CD14-positive monocyte (primary cell): Measurements from ENCODE around the gene FKBP7. TPM values are rescaled to one million over a fixed set of nuclear protein-coding genes. Genes with fewer than 3 reads are reported as not detected.

Experiments
- DNase-seq, 3 donors: peaks; one replicate each; pipeline ENCODE4 v3.0.0-alpha.2; 2011 to 2022
- H2AFZ ChIP-seq: 2 replicates; pipeline ENCODE4 v1.6.0; 2012; ENCODE audit warnings: mild to moderate bottlenecking, low read depth, low read length, inconsistent platforms; ENCODE audit not compliant: insufficient read depth, poor library complexity, severe bottlenecking
- H3K27ac ChIP-seq, 2 donors: 1 replicate in 1 of 2; 2 replicates in 1 of 2; pipeline ENCODE4 v1.5.1; 2012 to 2013; ENCODE audit warnings: low read length in 2 of 2, control low read depth in 1 of 2, inconsistent platforms in 1 of 2, low read depth in 1 of 2, mild to moderate bottlenecking in 1 of 2
- H3K27me3 ChIP-seq, 2 donors: one replicate each; pipeline versions ENCODE4 v1.6.0 to v1.6.1; 2011 to 2013; ENCODE audit warnings: low read length in 2 of 2; ENCODE audit not compliant: control insufficient read depth in 2 of 2, insufficient read depth in 2 of 2
- H3K36me3 ChIP-seq, 2 donors: replicated peaks in 1 of 2; 1 replicate in 1 of 2; 2 replicates in 1 of 2; pipeline versions ENCODE4 v1.5.1 to v1.6.1; 2012 to 2013; ENCODE audit warnings: low read length in 2 of 2, control low read depth in 1 of 2, inconsistent platforms in 1 of 2, mild to moderate bottlenecking in 1 of 2; ENCODE audit not compliant: insufficient read depth in 2 of 2, control insufficient read depth in 1 of 2
- H3K4me1 ChIP-seq, 2 donors: 1 replicate in 1 of 2; 2 replicates in 1 of 2; pipeline versions ENCODE4 v1.5.1 to v1.6.1; 2012 to 2013; ENCODE audit warnings: low read length in 2 of 2, control low read depth in 1 of 2, inconsistent platforms in 1 of 2, mild to moderate bottlenecking in 1 of 2, moderate library complexity in 1 of 2; ENCODE audit not compliant: insufficient read depth in 2 of 2, control insufficient read depth in 1 of 2
- H3K4me2 ChIP-seq: replicated peaks from 2 replicates; pipeline ENCODE3; 2012; ENCODE audit warnings: low read length, moderate library complexity, mild to moderate bottlenecking; ENCODE audit not compliant: poor library complexity, severe bottlenecking; ENCODE audit errors: extremely low read depth
- H3K4me3 ChIP-seq, 3 experiments: fragments of 200-600 bp in 1 of 3; sonication (generic) in 1 of 3; replicated peaks in 1 of 3; 1 replicate in 2 of 3; 2 replicates in 1 of 3; pipeline ENCODE4 v1.5.1; 2011 to 2013; ENCODE audit warnings: low read length in 3 of 3, mild to moderate bottlenecking in 3 of 3, control low read depth in 2 of 3, low read depth in 2 of 3, inconsistent platforms in 1 of 3, moderate library complexity in 1 of 3
- H3K79me2 ChIP-seq: 2 replicates; pipeline ENCODE4 v1.6.0; 2012; ENCODE audit warnings: mild to moderate bottlenecking, control low read depth, inconsistent platforms, low read length, moderate library complexity; ENCODE audit not compliant: insufficient read depth
- H3K9ac ChIP-seq: 2 replicates; pipeline ENCODE4 v1.6.0; 2017; ENCODE audit warnings: low read length, mild to moderate bottlenecking; ENCODE audit not compliant: insufficient read depth, poor library complexity, severe bottlenecking
- H3K9me3 ChIP-seq, 2 donors: replicated peaks in 1 of 2; 1 replicate in 1 of 2; 2 replicates in 1 of 2; pipeline versions ENCODE4 v1.5.1 to v1.6.1; 2012 to 2013; ENCODE audit warnings: low read length in 2 of 2, control low read depth in 1 of 2; ENCODE audit not compliant: control insufficient read depth in 1 of 2, insufficient read depth in 1 of 2
- H4K20me1 ChIP-seq: 2 replicates; pipeline ENCODE4 v1.6.0; 2012; ENCODE audit warnings: mild to moderate bottlenecking, low read length, control low read depth, moderate library complexity; ENCODE audit not compliant: insufficient read depth
- H3K27ac Mint-ChIP-seq, 7 donors: one replicate each; pipeline ENCODE4 v1.8.0; 2020; ENCODE audit warnings: mild to moderate bottlenecking in 7 of 7, mixed read lengths in 7 of 7, moderate library complexity in 6 of 7, inconsistent platforms in 2 of 7
- H3K27me3 Mint-ChIP-seq, 3 donors: one replicate each; pipeline ENCODE4 v1.8.0; 2021 to 2022; ENCODE audit warnings: low read depth in 3 of 3, mild to moderate bottlenecking in 3 of 3, mixed read lengths in 3 of 3, moderate library complexity in 3 of 3, inconsistent platforms in 1 of 3
- H3K36me3 Mint-ChIP-seq, 2 donors: one replicate each; pipeline ENCODE4 v1.8.0; 2020; ENCODE audit warnings: mixed read lengths in 2 of 2, inconsistent platforms in 1 of 2, mild to moderate bottlenecking in 1 of 2
- H3K4me1 Mint-ChIP-seq: one replicate; pipeline ENCODE4 v1.8.0; 2020; ENCODE audit warnings: mild to moderate bottlenecking, mixed read lengths
- H3K4me3 Mint-ChIP-seq, 2 donors: one replicate each; pipeline ENCODE4 v1.8.0; 2020; ENCODE audit warnings: mild to moderate bottlenecking in 2 of 2, mixed read lengths in 2 of 2, moderate library complexity in 1 of 2
- H3K9me3 Mint-ChIP-seq, 7 donors: one replicate each; pipeline ENCODE4 v1.8.0; 2020 to 2022; ENCODE audit warnings: mixed read lengths in 7 of 7, mild to moderate bottlenecking in 6 of 7, moderate library complexity in 6 of 7, inconsistent platforms in 2 of 7
- CTCF ChIP-seq: fragments of 200-600 bp; IDR thresholded peaks from one replicate; pipeline ENCODE4 v1.8.0; 2022; ENCODE audit warnings: antibody characterized with exemption, mild to moderate bottlenecking
- WGBS: methylation state at CpG from one replicate; pipeline ENCODE4 v1.1.5; 2013; ENCODE audit warnings: missing lambda C conversion rate; ENCODE audit not compliant: insufficient coverage; 5-methylcytosine and 5-hydroxymethylcytosine counted together
- intact Hi-C, 2 donors: fragments of 100-400 bp; cut with micrococcal nuclease; formaldehyde crosslinking; loops; one replicate each; pipeline versions ENCODE4 v1.15.0 to v1.15.1; 2023
- polyA plus RNA-seq, 3 donors: library from polyadenylated mRNA; depleted of rRNA in 1 of 3; unstranded in 2 of 3; stranded (reverse) in 1 of 3; fragments of 300-500 nt in 2 of 3; fragments of >200 nt in 1 of 3; fragmentation: Illumina TruSeq in 2 of 3; gene quantifications; 1 replicate in 2 of 3; 2 replicates in 1 of 3; pipeline ENCODE4 v1.2.3, GENCODE V29; 2012 to 2021

Gene FKBP7
- polyA plus RNA-seq, 3 donors, result 0.25 to 1.6 (median 0.57) TPM

GRCh38 chr2:178469219-178469849 lies 9.1 kb downstream of the FKBP7 start:
- Mint-ChIP-seq H3K27me3 (no peaks in the 10 kb centered on the region), H3K27ac (no peak overlapping the region), H3K9me3 (no peaks in the 10 kb centered on the region), H3K36me3 (peaks cover 7 to 9% of the 10 kb centered on the region in 2 donors), H3K4me3 (no peak overlapping the region), H3K4me1 (no peaks in the 10 kb centered on the region)
- no peak for DNase-seq
- H3K9me3 ChIP-seq, result no peaks in the 10 kb centered on the region
- no peaks in the 10 kb centered on the region for H4K20me1 ChIP-seq
- no peak overlapping the region for H3K9ac ChIP-seq
- peaks cover 0 to 4% of the 10 kb centered on the region in 2 donors for H3K36me3 ChIP-seq
- no peaks in the 10 kb centered on the region for H3K79me2 ChIP-seq
- TF ChIP-seq CTCF, result no peak
- 100% methylated on average over 1 of the region's 7 CpGs for WGBS
- H2AFZ ChIP-seq, result no peak overlapping the region
- no peak overlapping the region for H3K27ac ChIP-seq
- no peaks in the 10 kb centered on the region for H3K27me3 ChIP-seq
- no peak overlapping the region for H3K4me2 ChIP-seq
- no peak overlapping the region for H3K4me3 ChIP-seq
- intact Hi-C loops, result no loop called here
- H3K4me1 ChIP-seq, result no peaks in the 10 kb centered on the region

GRCh38 chr2:178457390-178457886 lies 21.0 kb downstream of the FKBP7 start:
- intact Hi-C loops, result no loop called here
- Mint-ChIP-seq H3K27ac (no peak overlapping the region), H3K4me1 (no peaks in the 10 kb centered on the region), H3K4me3 (no peak overlapping the region), H3K27me3 (no peaks in the 10 kb centered on the region), H3K9me3 (peaks cover 0 to 3% (median 0%) of the 10 kb centered on the region in 7 donors), H3K36me3 (no peaks in the 10 kb centered on the region)
- no peaks in the 10 kb centered on the region for H3K4me1 ChIP-seq
- H3K79me2 ChIP-seq, result no peaks in the 10 kb centered on the region
- no peaks in the 10 kb centered on the region for H3K9me3 ChIP-seq
- H2AFZ ChIP-seq, result no peak overlapping the region
- H3K4me2 ChIP-seq, result no peak overlapping the region
- no peak for DNase-seq
- whole genome bisulfite sequencing, result 98% methylated on average over 7 of the region's 11 CpGs
- H3K4me3 ChIP-seq, result no peak overlapping the region
- no peak overlapping the region for H3K9ac ChIP-seq
- no peak for TF ChIP-seq CTCF
- no peaks in the 10 kb centered on the region for H4K20me1 ChIP-seq
- H3K27ac ChIP-seq, result no peak overlapping the region
- H3K27me3 ChIP-seq, result no peaks in the 10 kb centered on the region
- H3K36me3 ChIP-seq, result no peaks in the 10 kb centered on the region
